Endothelial cell of umbilical vein (primary cell): Measurements from ENCODE around the gene LTBP1. TPM values are rescaled to one million over a fixed set of nuclear protein-coding genes. Genes with fewer than 3 reads are reported as not detected.

Source experiments
- BruUV-seq: library from RNA; stranded (reverse); fragments of 400-500 nt; replicated peaks from 2 replicates; lab custom pipeline; 2021; lab: Mats Ljungman, UMichigan
- CTCF ChIA-PET: fragments of 300-600, 350-600 bp; sonication (Branson Sonifier 250); formaldehyde crosslinking; loops from one replicate; lab custom pipeline; 2021; ENCODE audit warnings: antibody characterized with exemption, inconsistent platforms; lab: Charles Lee
- POLR2A ChIA-PET: fragments of 300-600, 350-600 bp; sonication (Branson Sonifier 250); formaldehyde crosslinking; loops from one replicate; lab custom pipeline; 2021; ENCODE audit warnings: antibody characterized with exemption, inconsistent platforms; lab: Charles Lee
- DNase-seq: peaks from one replicate; pipeline ENCODE4 v3.0.0-alpha.2; 2011; ENCODE audit warnings: low read depth, low spot score
- FAIRE-seq: peaks from 2 replicates; lab custom pipeline; 2011; peaks lifted over from hg19 to GRCh38; lab: Jason Lieb, UNC
- H2AFZ ChIP-seq: 2 replicates; pipeline ENCODE4 v1.6.0; 2012; ENCODE audit warnings: low read depth, low read length, control low read depth, inconsistent platforms
- H3K27ac ChIP-seq: 2 replicates; pipeline ENCODE4 v1.5.1; 2011; ENCODE audit warnings: low read depth, mild to moderate bottlenecking, control low read depth, low read length, moderate library complexity; ENCODE audit not compliant: insufficient read depth
- H3K27me3 ChIP-seq, 2 experiments: 2 replicates each; pipeline versions ENCODE4 v1.6.0 to v1.6.1; 2011; ENCODE audit warnings: low read length in 2 of 2, mixed read lengths in 1 of 2; ENCODE audit not compliant: control insufficient read depth in 2 of 2, insufficient read depth in 2 of 2
- H3K36me3 ChIP-seq, 2 experiments: 2 replicates in 1 of 2; 3 replicates in 1 of 2; pipeline ENCODE4 v1.5.1; 2011; ENCODE audit warnings: low read length in 2 of 2, mild to moderate bottlenecking in 1 of 2, moderate library complexity in 1 of 2; ENCODE audit not compliant: control insufficient read depth in 2 of 2, insufficient read depth in 2 of 2; ENCODE audit errors: extremely low read depth in 1 of 2
- H3K4me1 ChIP-seq: 3 replicates; pipeline ENCODE4 v1.5.1; 2011; ENCODE audit warnings: mild to moderate bottlenecking, low read length; ENCODE audit not compliant: control insufficient read depth, insufficient read depth; ENCODE audit errors: extremely low read depth
- H3K4me2 ChIP-seq: 2 replicates; pipeline ENCODE4 v1.6.1; 2011; ENCODE audit warnings: low read length, control low read depth, mixed read lengths; ENCODE audit not compliant: insufficient read depth
- H3K4me3 ChIP-seq, 3 experiments: fragments of 200-600 bp in 1 of 3; sonication (generic), shearing (Covaris generic) in 1 of 3; replicated peaks in 1 of 3; 2 replicates each; pipeline ENCODE4 v1.5.1; 2011 to 2016; ENCODE audit warnings: control low read depth in 3 of 3, low read length in 3 of 3, mild to moderate bottlenecking in 2 of 3, inconsistent platforms in 1 of 3, low read depth in 1 of 3, moderate library complexity in 1 of 3; ENCODE audit not compliant: insufficient read depth in 1 of 3
- H3K79me2 ChIP-seq: 2 replicates; pipeline ENCODE4 v1.6.0; 2012; ENCODE audit warnings: low read length, inconsistent platforms; ENCODE audit not compliant: control insufficient read depth, insufficient read depth
- H3K9ac ChIP-seq: replicated peaks from 2 replicates; pipeline ENCODE3; 2011; ENCODE audit warnings: low read length, control low read depth; ENCODE audit not compliant: insufficient read depth; ENCODE audit errors: extremely low read depth
- H3K9me1 ChIP-seq: replicated peaks from 3 replicates; pipeline ENCODE4 v1.6.0; 2011; ENCODE audit warnings: mild to moderate bottlenecking, low read length; ENCODE audit not compliant: control insufficient read depth, insufficient read depth; ENCODE audit errors: extremely low read depth
- H3K9me3 ChIP-seq: replicated peaks from 2 replicates; pipeline ENCODE4 v1.5.1; 2012; ENCODE audit warnings: low read length, inconsistent platforms; ENCODE audit not compliant: control insufficient read depth, insufficient read depth
- H4K20me1 ChIP-seq: replicated peaks from 2 replicates; pipeline ENCODE3; 2011; ENCODE audit warnings: mild to moderate bottlenecking, low read length; ENCODE audit not compliant: control insufficient read depth, insufficient read depth; ENCODE audit errors: extremely low read depth
- EZH2 ChIP-seq: IDR thresholded peaks from 2 replicates; pipeline ENCODE4 v1.6.1; 2012; ENCODE audit warnings: borderline replicate concordance, low read depth, mild to moderate bottlenecking, moderate library complexity, low read length, inconsistent platforms; ENCODE audit not compliant: severe bottlenecking
- JUN ChIP-seq: IDR thresholded peaks from 2 replicates; pipeline ENCODE4 v1.6.1; 2011; ENCODE audit warnings: borderline replicate concordance, low read depth; ENCODE audit not compliant: insufficient read length, insufficient read depth
- MYC ChIP-seq: IDR thresholded peaks from one replicate; pipeline ENCODE4 v1.6.1; 2011; ENCODE audit warnings: mild to moderate bottlenecking, low read depth, low read length
- POLR2A ChIP-seq: IDR thresholded peaks from 2 replicates; pipeline ENCODE4 v1.6.1; 2012; ENCODE audit warnings: low read depth, mild to moderate bottlenecking, control low read depth, low read length
- dilution Hi-C: fragments of 300-500 bp; cut with MboI; formaldehyde crosslinking; loops from one replicate; pipeline ENCODE4 v1.15.0; 2019; ENCODE audit warnings: low sequenced_read_pairs; ENCODE audit not compliant: extremely low pct_ligation_motif_present
- intact Hi-C: fragments of 100-400 bp; cut with micrococcal nuclease; formaldehyde crosslinking; loops from one replicate; pipeline ENCODE4 v1.10.0; 2022
- polyA plus RNA-seq, 4 experiments: library from polyadenylated mRNA; depleted of rRNA in 3 of 4; stranded (reverse) in 3 of 4; unstranded in 1 of 4; fragments of >200 nt; gene quantifications; 2 replicates each; pipeline versions ENCODE4 v1.2.1 to v1.2.3, GENCODE V29; 2011 to 2012; ENCODE audit warnings: missing spikeins in 1 of 4
- total RNA-seq: library from RNA; stranded (reverse); gene quantifications from 2 replicates; pipeline ENCODE4 v1.2.3, GENCODE V29; 2021
- TF ChIP-seq, protein P1 (sequence below), 2 donors: IDR thresholded peaks; 1 replicate in 1 of 2; 2 replicates in 1 of 2; pipeline ENCODE4 v1.5.1; 2011; ENCODE audit warnings: low read length in 2 of 2, mild to moderate bottlenecking in 2 of 2, moderate library complexity in 2 of 2, control low read depth in 1 of 2, inconsistent platforms in 1 of 2, low read depth in 1 of 2; ENCODE audit not compliant: insufficient read depth in 1 of 2; ENCODE audit errors: extremely low read depth in 1 of 2
- TF ChIP-seq, protein P2 (sequence below): IDR thresholded peaks from 2 replicates; pipeline ENCODE4 v1.6.1; 2011; ENCODE audit not compliant: insufficient read depth, insufficient read length

The LTBP1 gene
- total and polyA plus RNA-seq, 2 donors (not counting 3 experiments of a cell fraction or from before 2014, with no cell fraction given): 57.4 to 68.2 TPM

DNA sequence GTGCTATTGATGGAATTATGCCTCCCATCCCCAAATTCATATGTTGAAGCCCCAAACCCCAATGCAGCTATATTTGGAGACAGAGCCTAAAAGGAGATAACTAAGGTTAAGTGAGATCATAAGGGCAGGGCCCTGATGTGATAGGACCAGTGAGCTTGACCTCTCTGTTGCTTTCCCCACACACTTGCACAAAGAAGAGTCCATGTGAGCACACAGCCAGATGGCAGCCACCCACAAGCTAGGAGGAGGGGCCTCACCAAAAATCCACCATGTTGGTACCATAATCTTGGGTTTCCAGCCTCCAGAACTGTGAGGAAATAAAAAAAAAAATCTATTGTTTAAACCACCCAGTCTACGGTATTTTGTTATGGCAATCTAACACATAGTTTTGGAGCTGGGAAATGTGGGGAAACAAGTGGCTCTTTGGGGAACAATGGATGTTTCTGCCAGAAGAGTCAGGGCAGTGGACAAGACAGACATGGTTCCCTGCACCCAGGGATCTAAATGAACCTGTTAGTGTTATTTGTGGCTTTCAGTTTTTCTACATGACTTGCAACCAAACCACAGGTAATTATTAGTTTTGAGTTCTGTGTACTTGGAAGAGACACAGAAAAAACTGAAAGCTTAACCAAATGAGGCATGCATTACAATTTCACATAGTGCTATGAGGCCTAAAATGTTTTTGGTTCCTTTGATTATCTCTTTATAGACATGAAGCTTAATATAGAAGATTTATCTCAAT, 259.1 kb downstream of the LTBP1 start:
- Histone ChIP-seq H3K4me1 (peaks cover 17% of the 10 kb centered on the region), H3K27me3 (no peaks in the 10 kb centered on the region), H3K9me1 (no peaks in the 10 kb centered on the region), H2AFZ (no peak overlapping the region), H3K79me2 (no peaks in the 10 kb centered on the region), H3K27ac (no peak overlapping the region), H3K9ac (no peak overlapping the region), H3K9me3 (no peaks in the 10 kb centered on the region), H3K4me3 (no peak overlapping the region), H3K36me3 (no peaks in the 10 kb centered on the region), H4K20me1 (no peaks in the 10 kb centered on the region), H3K4me2 (no peak overlapping the region)
- CTCF ChIA-PET: no interaction called here
- BruUV-seq: no TSS peak
- no peak for TF ChIP-seq POLR2A
- no peak for TF ChIP-seq EZH2
- no peak for TF ChIP-seq MYC
- TF ChIP-seq, protein P1, sequence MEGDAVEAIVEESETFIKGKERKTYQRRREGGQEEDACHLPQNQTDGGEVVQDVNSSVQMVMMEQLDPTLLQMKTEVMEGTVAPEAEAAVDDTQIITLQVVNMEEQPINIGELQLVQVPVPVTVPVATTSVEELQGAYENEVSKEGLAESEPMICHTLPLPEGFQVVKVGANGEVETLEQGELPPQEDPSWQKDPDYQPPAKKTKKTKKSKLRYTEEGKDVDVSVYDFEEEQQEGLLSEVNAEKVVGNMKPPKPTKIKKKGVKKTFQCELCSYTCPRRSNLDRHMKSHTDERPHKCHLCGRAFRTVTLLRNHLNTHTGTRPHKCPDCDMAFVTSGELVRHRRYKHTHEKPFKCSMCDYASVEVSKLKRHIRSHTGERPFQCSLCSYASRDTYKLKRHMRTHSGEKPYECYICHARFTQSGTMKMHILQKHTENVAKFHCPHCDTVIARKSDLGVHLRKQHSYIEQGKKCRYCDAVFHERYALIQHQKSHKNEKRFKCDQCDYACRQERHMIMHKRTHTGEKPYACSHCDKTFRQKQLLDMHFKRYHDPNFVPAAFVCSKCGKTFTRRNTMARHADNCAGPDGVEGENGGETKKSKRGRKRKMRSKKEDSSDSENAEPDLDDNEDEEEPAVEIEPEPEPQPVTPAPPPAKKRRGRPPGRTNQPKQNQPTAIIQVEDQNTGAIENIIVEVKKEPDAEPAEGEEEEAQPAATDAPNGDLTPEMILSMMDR (IDR thresholded peaks at IDR 0.05; ENCODE audit: extremely low read depth in 1 of 2, insufficient read depth in 1 of 2, low read depth in 1 of 2, low read length in 2 of 2): no peak
- TF ChIP-seq, protein P2, sequence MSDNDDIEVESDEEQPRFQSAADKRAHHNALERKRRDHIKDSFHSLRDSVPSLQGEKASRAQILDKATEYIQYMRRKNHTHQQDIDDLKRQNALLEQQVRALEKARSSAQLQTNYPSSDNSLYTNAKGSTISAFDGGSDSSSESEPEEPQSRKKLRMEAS: no peak
- no peak for TF ChIP-seq JUN
- POLR2A ChIA-PET: no interaction called here
- DNase-seq (no peak), FAIRE-seq (no peak)
- dilution Hi-C loops: no loop called here
- intact Hi-C loops: no loop called here
